ENCODE measurements around the gene MAP2K2. TPM values are rescaled to one million over a fixed set of nuclear protein-coding genes. Genes with fewer than 3 reads are reported as not detected.

MAP2K2 gene
- total and polyA plus RNA-seq, 9 of the 15 experiments (the other 6 are each of a cell fraction or from before 2014, with no cell fraction given) = 1.0 to 151 (median 58.3) TPM

DNA sequence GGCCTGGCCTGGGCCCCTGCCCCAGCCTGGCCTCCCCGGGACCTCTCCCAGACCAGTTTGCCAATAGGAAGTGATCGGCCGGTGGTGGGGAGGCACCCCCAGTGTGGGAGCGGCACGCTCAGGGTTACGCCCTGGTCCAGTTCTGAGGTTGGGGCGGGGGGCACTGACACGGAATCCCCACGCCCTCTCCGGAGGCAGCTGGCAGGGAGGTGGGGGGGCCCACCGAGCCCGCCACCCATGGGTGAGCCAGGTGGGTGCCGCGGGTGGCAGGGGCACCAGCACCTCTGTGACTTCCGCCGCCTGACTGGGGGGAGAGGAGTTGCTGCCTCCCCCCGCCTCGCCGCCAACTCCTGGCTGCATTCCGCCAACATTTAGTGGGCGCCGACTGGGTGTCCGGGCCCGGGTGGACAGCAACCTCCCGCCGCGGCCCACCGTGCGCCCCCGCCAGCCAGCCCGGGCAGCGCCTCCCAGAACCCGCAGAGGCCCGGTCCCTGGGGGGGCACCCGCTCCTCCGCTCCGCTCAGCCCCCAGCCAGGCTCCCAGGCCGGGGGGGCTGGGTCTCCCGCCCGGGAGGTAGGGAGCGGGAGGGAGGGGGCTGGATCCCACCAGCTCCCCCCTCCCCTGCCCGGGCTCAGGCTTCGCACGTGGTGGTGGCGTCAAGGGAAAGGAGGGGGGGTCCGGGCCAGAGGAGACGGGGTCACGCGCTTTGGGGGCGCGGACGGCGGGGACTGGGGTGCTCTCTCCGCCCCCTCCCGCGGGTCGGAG is 59.2 kb downstream of the MAP2K2 start (continued):
- no peak for TF ChIP-seq THAP7 (CRISPR knock-in tag; IDR thresholded peaks at IDR 0.05)
- peak in 1 of 2 experiments; percentile 41; a peak in 1 of 4 replicates for TF ChIP-seq SIN3A (IDR thresholded peaks at IDR 0.05; ENCODE audit: borderline replicate concordance in 2 of 2, control insufficient read depth in 1 of 2, low read depth in 2 of 2, low read length in 2 of 2)
- no peak for TF ChIP-seq KLF16 (IDR thresholded peaks at IDR 0.05)
- TF ChIP-seq JUN (IDR thresholded peaks at IDR 0.05; ENCODE audit: borderline replicate concordance, low read depth, low read length) = no peak
- TF ChIP-seq JUN (CRISPR knock-in tag; IDR thresholded peaks at IDR 0.05; ENCODE audit: borderline replicate concordance) = 0 out of 2 replicates have a peak, but pooled peaks have one; percentile 30
- TF ChIP-seq ZNF668 (CRISPR knock-in tag; IDR thresholded peaks at IDR 0.05) = no peak
- TF ChIP-seq CCNT2 (IDR thresholded peaks at IDR 0.05; ENCODE audit: borderline replicate concordance, extremely low read depth, insufficient read length, low read depth, low read length) = peak; percentile 34
- peak; percentile 60; the same call in 1 of the 2 replicates for TF ChIP-seq EP400 (IDR thresholded peaks at IDR 0.05)
- peak; percentile 79 for TF ChIP-seq L3MBTL2 (IDR thresholded peaks at IDR 0.05)
- 0 out of 4 replicates have a peak, but pooled peaks of 1 of the 2 experiments have one; percentile 44 for TF ChIP-seq NONO (IDR thresholded peaks at IDR 0.05; ENCODE audit: low read depth in 2 of 2, low read length in 1 of 2)
- TF ChIP-seq HNRNPL (IDR thresholded peaks at IDR 0.05; ENCODE audit: low read depth, low read length) = peak; percentile 82
- peak; percentile 57 to 81 for TF ChIP-seq MAZ (CRISPR knock-in tag; conservative IDR thresholded peaks at IDR 0.05 in 1 of 2, IDR thresholded peaks at IDR 0.05 in 1 of 2)
- TF ChIP-seq TEAD1 (CRISPR knock-in tag; IDR thresholded peaks at IDR 0.05) = 0 out of 4 replicates have a peak, but pooled peaks of 1 of the 2 experiments have one; percentile 30
- TF ChIP-seq, protein P1, sequence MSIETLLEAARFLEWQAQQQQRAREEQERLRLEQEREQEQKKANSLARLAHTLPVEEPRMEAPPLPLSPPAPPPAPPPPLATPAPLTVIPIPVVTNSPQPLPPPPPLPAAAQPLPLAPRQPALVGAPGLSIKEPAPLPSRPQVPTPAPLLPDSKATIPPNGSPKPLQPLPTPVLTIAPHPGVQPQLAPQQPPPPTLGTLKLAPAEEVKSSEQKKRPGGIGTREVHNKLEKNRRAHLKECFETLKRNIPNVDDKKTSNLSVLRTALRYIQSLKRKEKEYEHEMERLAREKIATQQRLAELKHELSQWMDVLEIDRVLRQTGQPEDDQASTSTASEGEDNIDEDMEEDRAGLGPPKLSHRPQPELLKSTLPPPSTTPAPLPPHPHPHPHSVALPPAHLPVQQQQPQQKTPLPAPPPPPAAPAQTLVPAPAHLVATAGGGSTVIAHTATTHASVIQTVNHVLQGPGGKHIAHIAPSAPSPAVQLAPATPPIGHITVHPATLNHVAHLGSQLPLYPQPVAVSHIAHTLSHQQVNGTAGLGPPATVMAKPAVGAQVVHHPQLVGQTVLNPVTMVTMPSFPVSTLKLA (conservative IDR thresholded peaks at IDR 0.05) = peak; percentile 83 to 85
- TF ChIP-seq, protein P2, sequence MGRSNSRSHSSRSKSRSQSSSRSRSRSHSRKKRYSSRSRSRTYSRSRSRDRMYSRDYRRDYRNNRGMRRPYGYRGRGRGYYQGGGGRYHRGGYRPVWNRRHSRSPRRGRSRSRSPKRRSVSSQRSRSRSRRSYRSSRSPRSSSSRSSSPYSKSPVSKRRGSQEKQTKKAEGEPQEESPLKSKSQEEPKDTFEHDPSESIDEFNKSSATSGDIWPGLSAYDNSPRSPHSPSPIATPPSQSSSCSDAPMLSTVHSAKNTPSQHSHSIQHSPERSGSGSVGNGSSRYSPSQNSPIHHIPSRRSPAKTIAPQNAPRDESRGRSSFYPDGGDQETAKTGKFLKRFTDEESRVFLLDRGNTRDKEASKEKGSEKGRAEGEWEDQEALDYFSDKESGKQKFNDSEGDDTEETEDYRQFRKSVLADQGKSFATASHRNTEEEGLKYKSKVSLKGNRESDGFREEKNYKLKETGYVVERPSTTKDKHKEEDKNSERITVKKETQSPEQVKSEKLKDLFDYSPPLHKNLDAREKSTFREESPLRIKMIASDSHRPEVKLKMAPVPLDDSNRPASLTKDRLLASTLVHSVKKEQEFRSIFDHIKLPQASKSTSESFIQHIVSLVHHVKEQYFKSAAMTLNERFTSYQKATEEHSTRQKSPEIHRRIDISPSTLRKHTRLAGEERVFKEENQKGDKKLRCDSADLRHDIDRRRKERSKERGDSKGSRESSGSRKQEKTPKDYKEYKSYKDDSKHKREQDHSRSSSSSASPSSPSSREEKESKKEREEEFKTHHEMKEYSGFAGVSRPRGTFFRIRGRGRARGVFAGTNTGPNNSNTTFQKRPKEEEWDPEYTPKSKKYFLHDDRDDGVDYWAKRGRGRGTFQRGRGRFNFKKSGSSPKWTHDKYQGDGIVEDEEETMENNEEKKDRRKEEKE (IDR thresholded peaks at IDR 0.05; ENCODE audit: borderline replicate concordance in 1 of 2, control insufficient read depth in 1 of 2, low read depth in 2 of 2, low read length in 1 of 2) = no peak
- TF ChIP-seq HMGN3 (IDR thresholded peaks at IDR 0.05; ENCODE audit: borderline replicate concordance, extremely low read depth, insufficient read length, low read depth, low read length) = peak; percentile 19
- TF ChIP-seq FOXP1 (CRISPR knock-in tag; IDR thresholded peaks at IDR 0.05) = peak; percentile 73; the same call in 1 of the 2 replicates
- 0 out of 2 replicates have a peak, but pooled peaks have one; percentile 21 for TF ChIP-seq E2F4 (CRISPR knock-in tag; IDR thresholded peaks at IDR 0.05; ENCODE audit: low read depth)
